GM12801 (cell line): ENCODE data around the gene EIF4G2.

Experiments used
- TF ChIP-seq, protein P1 (sequence below): IDR thresholded peaks from one replicate; pipeline ENCODE4 v1.5.1; 2011; ENCODE audit warnings: control low read depth; ENCODE audit not compliant: insufficient read length; ENCODE audit errors: extremely low read depth

The EIF4G2 gene

DNA sequence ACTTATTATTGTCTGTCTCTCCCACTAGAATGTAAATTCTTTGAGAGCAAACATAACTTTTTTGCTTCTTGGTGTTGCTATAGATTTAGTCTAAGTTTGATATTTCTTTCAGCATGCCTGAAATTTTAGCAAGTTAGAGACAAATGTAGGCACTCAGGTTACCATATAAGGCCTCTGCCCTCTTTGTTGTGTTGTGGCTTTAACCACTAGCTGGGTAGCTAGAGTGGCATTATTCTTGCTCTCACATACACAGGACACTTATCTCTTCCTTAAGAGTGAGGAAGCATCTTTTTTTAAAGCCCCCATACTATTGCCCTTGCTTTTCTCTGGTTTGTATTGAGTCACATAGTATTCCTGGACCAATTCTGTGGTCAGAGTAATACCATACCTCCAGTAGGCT lies 37.9 kb upstream of the EIF4G2 start:
- TF ChIP-seq, protein P1, sequence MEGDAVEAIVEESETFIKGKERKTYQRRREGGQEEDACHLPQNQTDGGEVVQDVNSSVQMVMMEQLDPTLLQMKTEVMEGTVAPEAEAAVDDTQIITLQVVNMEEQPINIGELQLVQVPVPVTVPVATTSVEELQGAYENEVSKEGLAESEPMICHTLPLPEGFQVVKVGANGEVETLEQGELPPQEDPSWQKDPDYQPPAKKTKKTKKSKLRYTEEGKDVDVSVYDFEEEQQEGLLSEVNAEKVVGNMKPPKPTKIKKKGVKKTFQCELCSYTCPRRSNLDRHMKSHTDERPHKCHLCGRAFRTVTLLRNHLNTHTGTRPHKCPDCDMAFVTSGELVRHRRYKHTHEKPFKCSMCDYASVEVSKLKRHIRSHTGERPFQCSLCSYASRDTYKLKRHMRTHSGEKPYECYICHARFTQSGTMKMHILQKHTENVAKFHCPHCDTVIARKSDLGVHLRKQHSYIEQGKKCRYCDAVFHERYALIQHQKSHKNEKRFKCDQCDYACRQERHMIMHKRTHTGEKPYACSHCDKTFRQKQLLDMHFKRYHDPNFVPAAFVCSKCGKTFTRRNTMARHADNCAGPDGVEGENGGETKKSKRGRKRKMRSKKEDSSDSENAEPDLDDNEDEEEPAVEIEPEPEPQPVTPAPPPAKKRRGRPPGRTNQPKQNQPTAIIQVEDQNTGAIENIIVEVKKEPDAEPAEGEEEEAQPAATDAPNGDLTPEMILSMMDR: no peak

DNA sequence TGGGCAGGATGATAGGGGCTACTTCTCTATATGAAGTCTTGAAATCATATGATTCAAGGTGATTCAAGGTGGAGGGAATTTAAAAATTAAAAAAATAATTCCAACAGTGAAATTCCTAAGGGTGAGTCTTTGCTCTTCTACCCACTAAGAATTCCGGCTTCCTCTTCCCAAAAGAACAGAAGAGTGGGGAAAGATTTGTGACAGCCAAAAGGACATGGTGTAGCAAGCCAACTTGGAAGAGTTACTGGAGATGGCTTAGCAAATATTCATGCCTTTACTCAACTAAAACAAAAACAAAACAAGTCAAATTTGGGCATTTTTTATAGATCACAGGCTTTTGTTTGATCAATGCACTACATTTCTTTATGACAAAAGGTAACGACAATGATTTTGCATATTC lies 36.9 kb upstream of the EIF4G2 start:
- TF ChIP-seq, protein P1: no peak

DNA sequence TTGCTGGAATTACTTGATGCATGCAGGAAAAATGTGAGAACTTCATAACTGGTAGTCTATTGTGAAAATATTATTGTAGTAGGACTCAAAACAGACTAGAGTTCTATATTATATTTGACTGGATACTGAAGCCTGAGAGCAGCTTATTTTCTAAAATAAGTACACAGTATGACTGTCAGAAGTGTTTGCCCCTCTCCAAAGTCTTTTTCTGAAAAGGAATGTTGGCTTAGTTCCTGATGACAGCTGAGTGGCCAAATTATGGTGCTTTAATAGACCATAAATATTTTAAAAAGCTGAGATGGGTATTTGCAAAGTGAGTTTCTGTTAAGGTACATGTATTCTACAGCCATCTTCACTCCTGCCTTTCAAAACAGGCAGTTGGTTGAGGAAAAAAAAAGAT lies 36.1 kb upstream of the EIF4G2 start:
- TF ChIP-seq, protein P1: no peak

DNA sequence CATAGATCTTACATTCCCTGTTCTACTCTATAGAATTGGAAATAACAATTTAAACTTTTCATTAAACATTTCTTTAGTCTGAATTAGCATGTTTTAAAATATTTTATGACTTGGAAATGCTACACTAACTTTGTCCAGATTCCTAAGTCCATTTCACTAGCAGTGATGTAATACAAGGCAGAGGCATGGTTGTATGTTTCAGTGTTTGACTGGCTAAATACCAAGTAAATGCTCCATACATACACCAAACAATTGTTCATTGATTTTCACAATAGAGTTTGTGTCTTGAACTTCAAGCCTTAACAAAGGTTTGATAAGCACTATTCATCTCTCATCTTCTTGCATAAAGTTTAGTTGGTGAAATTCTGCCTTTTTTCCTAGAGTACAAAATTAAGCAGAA lies 35.6 kb upstream of the EIF4G2 start:
- TF ChIP-seq, protein P1: no peak

DNA sequence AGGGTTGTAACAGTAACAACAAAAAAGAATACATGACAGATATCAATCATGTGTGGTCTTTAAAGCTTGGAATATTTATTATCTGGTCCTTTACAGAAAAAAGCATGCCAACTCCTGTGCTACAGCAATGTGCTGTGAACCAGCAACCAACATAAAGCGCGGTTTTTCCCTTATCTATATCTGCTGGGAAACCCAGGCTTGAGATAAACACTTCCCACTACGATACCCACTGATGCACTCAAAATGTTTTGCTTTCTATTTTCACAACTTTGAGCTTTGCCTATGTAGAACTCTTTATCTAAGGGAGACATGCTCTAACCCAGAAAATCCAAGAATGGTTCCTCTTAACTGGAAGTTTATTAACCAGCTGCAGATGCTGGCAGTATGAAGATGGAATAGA lies 30.2 kb upstream of the EIF4G2 start:
- TF ChIP-seq, protein P1: no peak

DNA sequence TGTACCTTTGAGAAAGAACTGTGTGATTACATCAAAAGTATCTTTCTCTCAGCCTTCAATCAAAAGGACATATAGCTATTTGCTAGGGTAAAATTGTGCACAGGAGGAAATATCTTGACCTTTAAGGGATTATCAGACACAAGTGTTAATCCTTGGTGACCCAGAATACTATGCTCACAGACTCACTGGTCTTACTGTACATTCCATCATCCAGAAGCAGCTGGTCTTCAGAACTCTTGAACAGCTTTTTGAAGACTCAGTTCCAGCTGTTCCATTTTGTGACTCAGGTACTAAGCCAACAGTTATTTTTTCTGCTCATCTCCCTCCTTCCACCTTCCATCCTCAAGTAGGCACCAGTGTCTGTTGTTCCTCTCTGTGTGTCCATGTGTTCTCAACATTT lies 29.4 kb upstream of the EIF4G2 start:
- TF ChIP-seq, protein P1: no peak

DNA sequence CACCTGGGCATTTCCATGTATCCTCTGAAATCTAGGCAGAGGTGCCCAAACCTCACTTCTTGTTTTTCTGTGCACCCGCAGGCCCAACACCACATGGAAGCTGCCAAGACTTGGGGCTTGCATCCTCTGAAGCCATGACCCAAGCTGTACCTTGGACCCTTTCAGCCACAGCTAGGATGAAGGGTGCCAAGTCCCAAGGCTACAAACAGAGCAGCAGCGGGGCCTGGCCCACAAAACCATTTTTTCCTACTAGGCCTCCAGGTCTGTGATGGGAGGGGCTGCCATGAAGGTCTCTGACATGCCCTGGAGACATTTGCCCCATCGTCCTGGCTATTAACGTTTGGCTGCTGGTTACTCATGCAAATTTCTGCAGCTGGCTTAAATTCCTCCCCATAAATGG lies 20.4 kb upstream of the EIF4G2 start:
- TF ChIP-seq, protein P1: no peak

DNA sequence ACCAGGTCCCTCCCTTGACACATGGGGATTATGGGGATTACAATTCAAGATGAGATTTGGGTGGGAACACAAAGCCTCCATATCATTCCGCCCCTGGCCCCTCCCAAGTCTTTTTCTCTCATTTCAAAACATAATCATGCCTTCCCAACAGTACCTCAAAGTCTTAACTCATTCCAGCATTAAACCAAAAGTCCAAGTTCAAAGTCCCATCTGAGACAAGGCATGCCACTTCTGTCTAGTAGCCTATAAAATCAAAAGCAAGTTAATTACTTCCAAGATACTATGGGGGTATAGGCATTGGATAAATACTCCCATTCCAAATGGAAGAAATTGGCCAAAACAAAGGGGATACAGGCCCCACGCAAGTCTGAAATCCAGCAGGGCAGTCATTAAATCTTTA lies 19.7 kb upstream of the EIF4G2 start:
- TF ChIP-seq, protein P1: no peak
